PC-3 (cell line): ENCODE data around the gene AP1AR. TPM values are rescaled to one million over a fixed set of nuclear protein-coding genes. Genes with fewer than 3 reads are reported as not detected.

ENCODE experiments used
- ATAC-seq: fragments of 200-7000 bp; cut with Tn5 transposase; 2 replicates; pipeline ENCODE4 v1.9.1; 2020; ENCODE audit warnings: mild to moderate bottlenecking, moderate library complexity
- BruUV-seq: library from RNA; stranded (reverse); fragments of 400-500 nt; replicated peaks from 2 replicates; lab custom pipeline; 2021; lab: Mats Ljungman, UMichigan
- CTCF ChIA-PET: fragments of 300-600 bp; sonication (Branson Sonifier 250); formaldehyde crosslinking; loops from one replicate; lab custom pipeline; 2022; ENCODE audit warnings: antibody characterized with exemption; lab: Charles Lee
- POLR2A ChIA-PET: fragments of 300-600 bp; sonication (Branson Sonifier 250); formaldehyde crosslinking; loops from one replicate; lab custom pipeline; 2022; ENCODE audit warnings: antibody characterized with exemption; ENCODE audit not compliant: unreplicated experiment; lab: Charles Lee
- DNase-seq: peaks from one replicate; pipeline ENCODE4 v3.0.0-alpha.2; 2015
- H2AFZ ChIP-seq: fragments of 300-600 bp; sonication (generic); 2 replicates; pipeline ENCODE4 v1.6.0; 2016; ENCODE audit warnings: antibody characterized with exemption, low read length
- H3F3A ChIP-seq: fragments of 300-600 bp; sonication (generic); one replicate; pipeline ENCODE4 v1.6.0; 2017; ENCODE audit warnings: antibody characterized with exemption, low read length, control low read depth, mild to moderate bottlenecking; ENCODE audit not compliant: unreplicated experiment
- H3K27ac ChIP-seq: fragments of 300-600 bp; sonication (generic); 2 replicates; pipeline ENCODE4 v1.5.1; 2016; ENCODE audit warnings: mild to moderate bottlenecking, low read length
- H3K27me3 ChIP-seq: fragments of 300-600 bp; sonication (generic); 2 replicates; pipeline ENCODE4 v1.6.1; 2016; ENCODE audit warnings: low read length, mixed read lengths
- H3K36me3 ChIP-seq: fragments of 300-600 bp; sonication (generic); 2 replicates; pipeline ENCODE4 v1.6.1; 2016; ENCODE audit warnings: low read depth, mixed run types, low read length, mixed read lengths
- H3K4me1 ChIP-seq: fragments of 300-600 bp; sonication (generic); 2 replicates; pipeline ENCODE4 v1.5.1; 2016; ENCODE audit warnings: low read length; ENCODE audit not compliant: insufficient read depth
- H3K4me2 ChIP-seq: fragments of 300-600 bp; sonication (generic); 2 replicates; pipeline ENCODE4 v1.6.0; 2016; ENCODE audit warnings: low read length
- H3K4me3 ChIP-seq: fragments of 300-600 bp; sonication (generic); 2 replicates; pipeline ENCODE4 v1.5.1; 2016; ENCODE audit warnings: mild to moderate bottlenecking, low read length, mixed read lengths
- H3K79me2 ChIP-seq: fragments of 300-600 bp; sonication (generic); 2 replicates; pipeline ENCODE4 v1.6.1; 2017; ENCODE audit warnings: low read length, mixed read lengths
- H3K9ac ChIP-seq: fragments of 300-600 bp; sonication (generic); 2 replicates; pipeline ENCODE4 v1.6.0; 2016; ENCODE audit warnings: mild to moderate bottlenecking, low read length
- H3K9me2 ChIP-seq: fragments of 300-600 bp; sonication (generic); replicated peaks from 2 replicates; pipeline ENCODE4 v1.6.1; 2016; ENCODE audit warnings: mixed run types, low read length, mixed read lengths
- H3K9me3 ChIP-seq: fragments of 300-600 bp; sonication (generic); 2 replicates; pipeline ENCODE4 v1.6.1; 2016; ENCODE audit warnings: low read length, mixed read lengths
- H4K20me1 ChIP-seq: fragments of 300-600 bp; sonication (generic); 2 replicates; pipeline ENCODE4 v1.6.1; 2016; ENCODE audit warnings: low read length, mixed read lengths
- EZH2 ChIP-seq: fragments of 300-600 bp; sonication (generic); IDR thresholded peaks from one replicate; pipeline ENCODE4 v1.6.1; 2017; ENCODE audit warnings: antibody characterized with exemption, mild to moderate bottlenecking, low read length; ENCODE audit not compliant: unreplicated experiment
- EZH2phosphoT487 ChIP-seq: fragments of 300-600 bp; sonication (generic); IDR thresholded peaks from 2 replicates; pipeline ENCODE4 v1.6.1; 2018; ENCODE audit warnings: mild to moderate bottlenecking, antibody characterized with exemption, low read length, borderline replicate concordance
- intact Hi-C: fragments of 100-400 bp; cut with micrococcal nuclease; formaldehyde crosslinking; loops from 2 replicates; pipeline ENCODE4 v1.9.0; 2023
- total RNA-seq: library from RNA; depleted of rRNA; stranded (reverse); fragments of >200 nt; gene quantifications from 2 replicates; pipeline ENCODE4 v1.2.3, GENCODE V29; 2014
- TF ChIP-seq, protein P1 (sequence below): fragments of 300-600 bp; sonication (generic); conservative IDR thresholded peaks from 2 replicates; pipeline ENCODE4 v1.5.1; 2017; ENCODE audit warnings: antibody characterized with exemption, low read depth, mild to moderate bottlenecking, low read length

The AP1AR gene
- total RNA-seq, 1 experiment from 2014 or later = 34.6 TPM

DNA sequence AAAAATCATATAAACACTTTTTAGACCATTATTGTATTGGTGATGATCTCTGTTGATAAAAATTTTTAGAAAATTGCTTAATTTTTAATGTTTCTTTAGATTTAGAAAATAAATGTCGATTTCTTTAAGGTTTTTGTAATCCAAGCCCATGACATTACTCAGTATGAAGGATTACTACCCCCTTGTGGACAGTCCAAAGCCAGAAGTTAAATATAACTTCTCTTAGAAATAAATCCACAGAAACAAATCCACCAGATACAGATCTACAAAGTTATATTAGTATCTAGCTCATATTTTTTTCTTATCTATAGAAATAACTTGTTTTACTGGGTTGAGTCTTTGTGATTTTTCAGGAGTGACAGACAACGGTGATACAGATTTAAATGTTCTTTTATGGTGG lies 35.2 kb downstream of the AP1AR start:
- peaks cover 17% of the 10 kb centered on the region; the same call in 1 of the 2 replicates for H3K36me3 ChIP-seq
- POLR2A ChIA-PET = no interaction called here
- DNase-seq = peak; percentile 23

DNA sequence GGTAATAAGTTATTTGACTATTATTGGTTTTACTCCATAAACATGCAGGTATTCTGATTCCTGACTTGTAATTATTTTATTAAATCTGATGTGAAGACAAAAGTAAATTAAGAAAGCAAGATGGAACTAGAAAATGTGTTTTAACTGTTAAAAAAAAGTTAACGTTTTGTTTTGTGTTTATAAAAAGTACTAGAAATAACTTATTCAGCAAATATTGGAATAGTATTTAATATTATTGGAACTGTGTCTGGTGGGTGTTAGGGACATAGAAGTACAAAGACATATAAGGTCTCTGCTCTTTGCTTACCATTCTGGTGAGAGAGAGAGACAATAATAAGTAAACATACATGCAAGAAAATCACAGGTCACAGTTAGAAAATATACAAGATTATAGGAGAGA lies 38.5 kb downstream of the AP1AR start:
- no peaks in the 10 kb centered on the region for H3K9me3 ChIP-seq
- CTCF ChIA-PET = no interaction called here
- DNase-seq = no peak
- H3K27ac ChIP-seq = peak overlapping the region; percentile 35
- H3K4me1 ChIP-seq = peaks cover 11% of the 10 kb centered on the region
- TF ChIP-seq EZH2phosphoT487 = no peak
- TF ChIP-seq EZH2 = no peak
- TF ChIP-seq, protein P1, sequence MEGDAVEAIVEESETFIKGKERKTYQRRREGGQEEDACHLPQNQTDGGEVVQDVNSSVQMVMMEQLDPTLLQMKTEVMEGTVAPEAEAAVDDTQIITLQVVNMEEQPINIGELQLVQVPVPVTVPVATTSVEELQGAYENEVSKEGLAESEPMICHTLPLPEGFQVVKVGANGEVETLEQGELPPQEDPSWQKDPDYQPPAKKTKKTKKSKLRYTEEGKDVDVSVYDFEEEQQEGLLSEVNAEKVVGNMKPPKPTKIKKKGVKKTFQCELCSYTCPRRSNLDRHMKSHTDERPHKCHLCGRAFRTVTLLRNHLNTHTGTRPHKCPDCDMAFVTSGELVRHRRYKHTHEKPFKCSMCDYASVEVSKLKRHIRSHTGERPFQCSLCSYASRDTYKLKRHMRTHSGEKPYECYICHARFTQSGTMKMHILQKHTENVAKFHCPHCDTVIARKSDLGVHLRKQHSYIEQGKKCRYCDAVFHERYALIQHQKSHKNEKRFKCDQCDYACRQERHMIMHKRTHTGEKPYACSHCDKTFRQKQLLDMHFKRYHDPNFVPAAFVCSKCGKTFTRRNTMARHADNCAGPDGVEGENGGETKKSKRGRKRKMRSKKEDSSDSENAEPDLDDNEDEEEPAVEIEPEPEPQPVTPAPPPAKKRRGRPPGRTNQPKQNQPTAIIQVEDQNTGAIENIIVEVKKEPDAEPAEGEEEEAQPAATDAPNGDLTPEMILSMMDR = no peak
- no peak for ATAC-seq
- peaks cover 21% of the 10 kb centered on the region for H3K36me3 ChIP-seq
- H3K4me3 ChIP-seq = no peak overlapping the region
- H3F3A ChIP-seq = no peaks in the 10 kb centered on the region
- no peak overlapping the region for H3K9ac ChIP-seq
- H3K27me3 ChIP-seq = no peaks in the 10 kb centered on the region
- no TSS peak for BruUV-seq
- H3K9me2 ChIP-seq = no peaks in the 10 kb centered on the region
- intact Hi-C loops = no loop called here
- POLR2A ChIA-PET = no interaction called here
- H3K79me2 ChIP-seq = no peaks in the 10 kb centered on the region
- no peak overlapping the region for H3K4me2 ChIP-seq
- no peaks in the 10 kb centered on the region for H4K20me1 ChIP-seq
- H2AFZ ChIP-seq = no peak overlapping the region

More for the DNA sequence above, 35.2 kb downstream of the AP1AR start:
- Histone ChIP-seq H3K4me2 (no peak overlapping the region), H3F3A (no peaks in the 10 kb centered on the region), H3K9ac (no peak overlapping the region), H3K27ac (no peak overlapping the region), H3K9me2 (no peaks in the 10 kb centered on the region), H3K9me3 (no peaks in the 10 kb centered on the region), H2AFZ (no peak overlapping the region), H3K4me1 (peaks cover 11% of the 10 kb centered on the region), H4K20me1 (no peaks in the 10 kb centered on the region), H3K27me3 (no peaks in the 10 kb centered on the region), H3K4me3 (no peak overlapping the region), H3K79me2 (no peaks in the 10 kb centered on the region)
- TF ChIP-seq, protein P1 = peak; percentile 63
- TF ChIP-seq EZH2phosphoT487 (no peak), EZH2 (no peak)
- CTCF ChIA-PET = no interaction called here
- BruUV-seq = no TSS peak
- intact Hi-C loops = loop anchor here (1.0 kb wide), 1 partner anchor 53 kb away; no protein-coding TSS in a partner anchor
- ATAC-seq = peak; percentile 44; the same call in 1 of the 2 replicates

DNA sequence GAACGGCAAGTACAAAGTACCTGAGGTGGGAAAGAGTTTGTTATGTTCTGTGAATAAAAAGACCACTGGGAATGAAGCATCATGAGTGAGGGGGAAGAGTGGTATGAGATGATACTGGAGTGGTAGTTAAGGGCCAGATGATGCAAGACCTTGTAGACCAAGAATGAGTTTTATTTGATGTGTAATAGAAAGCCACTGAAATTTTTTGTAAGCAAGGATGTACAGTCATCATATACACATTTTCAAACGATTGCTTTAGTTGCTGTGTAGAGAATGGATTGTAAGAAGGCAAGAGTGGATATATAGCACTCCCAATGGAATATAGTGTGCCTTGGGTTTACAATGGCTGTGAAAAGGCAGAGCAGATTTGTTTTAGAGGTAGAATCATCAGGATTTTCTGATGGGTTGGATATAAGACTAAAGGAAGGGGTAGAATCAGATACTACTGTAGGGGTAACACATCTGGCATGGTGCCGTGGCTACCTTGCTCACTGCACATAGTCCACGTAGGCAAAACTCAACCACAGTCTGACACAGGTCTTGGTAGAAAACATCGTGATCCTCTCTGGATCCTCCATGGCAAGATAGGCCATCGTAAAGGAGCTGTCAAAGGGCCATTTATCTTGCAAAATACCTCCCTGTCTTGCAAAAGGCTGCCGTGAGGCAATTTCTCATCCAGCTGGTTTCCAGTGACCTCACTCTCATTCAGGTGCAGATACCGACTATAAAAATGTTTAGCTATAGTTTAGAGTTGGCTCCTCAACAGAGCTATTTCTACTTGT lies 39.2 kb downstream of the AP1AR start:
- Histone ChIP-seq H3K79me2 (no peaks in the 10 kb centered on the region), H3K4me3 (no peak overlapping the region), H3F3A (no peaks in the 10 kb centered on the region), H2AFZ (no peak overlapping the region), H3K4me1 (peaks cover 11% of the 10 kb centered on the region), H4K20me1 (no peaks in the 10 kb centered on the region), H3K9ac (no peak overlapping the region), H3K36me3 (peaks cover 19% of the 10 kb centered on the region), H3K4me2 (no peak overlapping the region), H3K27me3 (no peaks in the 10 kb centered on the region), H3K9me2 (no peaks in the 10 kb centered on the region), H3K27ac (peak overlapping the region; percentile 35), H3K9me3 (no peaks in the 10 kb centered on the region)
- ChIA-PET POLR2A (no interaction called here), CTCF (no interaction called here)
- no peak for TF ChIP-seq EZH2
- TF ChIP-seq, protein P1 = no peak
- no peak for TF ChIP-seq EZH2phosphoT487
- BruUV-seq = TSS peak; percentile 88
- ATAC-seq (peak; percentile 88), DNase-seq (peak; percentile 59)
- intact Hi-C loops = no loop called here
